Activated CD4-positive, alpha-beta memory T cell treated with anti-CD3 and anti-CD28 coated beads, Interleukin-2, amount 10 ng/mL, durations not matched to agents 7 days and 5 days (primary cell): ENCODE results near the gene FCGR2B. TPM values are rescaled to one million over a fixed set of nuclear protein-coding genes. Genes with fewer than 3 reads are reported as not detected.
"Not testable (repeated sequence)": the region's sequence is repeated elsewhere in the genome, so short reads cannot be mapped to it uniquely, and the experiment has no call there.

Experiments used
- CTCF ChIA-PET: fragments of 350-600 bp; sonication (Branson Sonifier 250); formaldehyde crosslinking; loops from one replicate; lab custom pipeline; 2021; ENCODE audit warnings: antibody characterized with exemption, inconsistent platforms; lab: Charles Lee
- POLR2A ChIA-PET: fragments of 350-600 bp; sonication (Branson Sonifier 250); formaldehyde crosslinking; loops from one replicate; lab custom pipeline; 2021; ENCODE audit warnings: antibody characterized with exemption; lab: Charles Lee
- DNase-seq: peaks from one replicate; pipeline ENCODE4 v3.0.0-alpha.2; 2020
- H3K27ac Mint-ChIP-seq: one replicate; pipeline ENCODE4 v1.8.0; 2021; ENCODE audit warnings: mild to moderate bottlenecking, mixed read lengths
- H3K27me3 Mint-ChIP-seq: one replicate; pipeline ENCODE4 v1.8.0; 2021; ENCODE audit warnings: mixed read lengths
- H3K36me3 Mint-ChIP-seq: one replicate; pipeline ENCODE4 v1.8.0; 2021; ENCODE audit warnings: low read depth, mixed read lengths
- H3K4me1 Mint-ChIP-seq: one replicate; pipeline ENCODE4 v1.8.0; 2021; ENCODE audit warnings: mixed read lengths
- H3K4me3 Mint-ChIP-seq: one replicate; pipeline ENCODE4 v1.8.0; 2021; ENCODE audit warnings: mild to moderate bottlenecking, mixed read lengths
- H3K9me3 Mint-ChIP-seq: one replicate; pipeline ENCODE4 v1.8.0; 2021; ENCODE audit warnings: mixed read lengths
- total RNA-seq, 2 experiments: library from RNA; stranded (reverse); gene quantifications; one replicate each; pipeline ENCODE4 v1.2.3, GENCODE V29; 2021

FCGR2B gene
- total RNA-seq, 2 experiments from 2014 or later: 0.18 to 0.25 TPM

DNA sequence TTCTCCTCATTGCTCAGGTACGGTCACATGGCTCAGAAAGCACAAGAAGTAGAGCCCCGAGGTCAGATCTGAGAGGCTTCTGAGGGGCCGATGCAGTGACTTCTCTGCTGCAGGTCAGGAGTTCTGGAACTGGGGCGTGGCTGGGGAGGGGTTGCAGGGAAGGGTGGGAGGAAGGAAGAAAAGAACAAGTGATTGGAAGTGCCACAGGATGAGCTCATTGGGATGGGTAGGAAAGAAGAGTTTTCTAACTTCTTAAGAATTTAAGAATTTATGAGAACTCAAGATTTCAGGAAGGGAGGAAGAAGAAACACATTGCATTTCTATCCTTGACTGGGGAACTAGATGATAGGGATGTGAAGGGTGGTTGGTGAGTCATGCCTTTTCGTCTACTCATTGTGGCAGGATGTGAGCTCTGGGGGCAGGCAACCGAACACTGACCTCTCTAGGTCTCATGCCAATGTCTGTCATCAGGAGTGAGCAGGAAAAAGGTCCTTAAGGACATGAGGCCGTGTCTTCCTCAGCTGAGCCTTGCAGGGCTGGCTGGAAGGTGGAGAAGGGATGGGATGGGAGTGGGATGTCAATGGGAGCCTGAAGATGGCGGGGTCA, 58.9 kb downstream of the FCGR2B start:
- H3K4me3 Mint-ChIP-seq: no peak overlapping the region
- H3K9me3 Mint-ChIP-seq: no peaks in the 10 kb centered on the region
- DNase-seq: peak; percentile 24
- peaks cover 40% of the 10 kb centered on the region for H3K4me1 Mint-ChIP-seq
- ChIA-PET POLR2A (interaction anchor here (1.2 kb wide), 1 partner anchor 17 kb away, joined by 3 read pairs; no protein-coding TSS in a partner anchor), CTCF (interaction anchor here (0.5 kb wide), 1 partner anchor 172 kb away, joined by 3 read pairs; no protein-coding TSS in a partner anchor)
- peaks cover 45% of the 10 kb centered on the region for H3K27me3 Mint-ChIP-seq
- no peak overlapping the region for H3K27ac Mint-ChIP-seq
- H3K36me3 Mint-ChIP-seq: no peaks in the 10 kb centered on the region

DNA sequence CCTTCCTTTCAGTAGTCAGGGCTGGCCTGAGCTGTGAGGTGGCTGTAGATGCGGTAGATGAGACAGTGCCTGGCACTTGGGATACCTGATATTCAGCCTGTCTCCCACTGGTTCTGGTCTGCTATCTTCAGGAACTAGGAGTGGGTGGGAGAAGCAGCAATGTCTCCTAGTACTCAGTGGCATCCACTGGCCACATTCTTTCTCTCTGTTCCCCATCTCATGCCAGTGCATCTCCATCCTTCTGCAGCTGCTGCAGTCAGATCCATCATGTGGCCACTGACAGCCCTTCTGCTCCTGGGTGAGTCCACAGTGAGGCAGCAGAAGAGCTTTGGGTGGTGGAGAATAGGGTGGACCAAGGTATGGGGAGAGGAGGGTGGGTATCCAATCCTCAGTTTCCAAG, 59.5 kb downstream of the FCGR2B start:
- no peak overlapping the region for H3K4me3 Mint-ChIP-seq
- no peaks in the 10 kb centered on the region for H3K36me3 Mint-ChIP-seq
- CTCF ChIA-PET: no interaction called here
- DNase-seq: no peak
- peaks cover 40% of the 10 kb centered on the region for H3K27me3 Mint-ChIP-seq
- POLR2A ChIA-PET: interaction anchor here (1.2 kb wide), 1 partner anchor 17 kb away, joined by 3 read pairs; no protein-coding TSS in a partner anchor
- peaks cover 41% of the 10 kb centered on the region for H3K4me1 Mint-ChIP-seq
- no peak overlapping the region for H3K27ac Mint-ChIP-seq
- H3K9me3 Mint-ChIP-seq: no peaks in the 10 kb centered on the region

DNA sequence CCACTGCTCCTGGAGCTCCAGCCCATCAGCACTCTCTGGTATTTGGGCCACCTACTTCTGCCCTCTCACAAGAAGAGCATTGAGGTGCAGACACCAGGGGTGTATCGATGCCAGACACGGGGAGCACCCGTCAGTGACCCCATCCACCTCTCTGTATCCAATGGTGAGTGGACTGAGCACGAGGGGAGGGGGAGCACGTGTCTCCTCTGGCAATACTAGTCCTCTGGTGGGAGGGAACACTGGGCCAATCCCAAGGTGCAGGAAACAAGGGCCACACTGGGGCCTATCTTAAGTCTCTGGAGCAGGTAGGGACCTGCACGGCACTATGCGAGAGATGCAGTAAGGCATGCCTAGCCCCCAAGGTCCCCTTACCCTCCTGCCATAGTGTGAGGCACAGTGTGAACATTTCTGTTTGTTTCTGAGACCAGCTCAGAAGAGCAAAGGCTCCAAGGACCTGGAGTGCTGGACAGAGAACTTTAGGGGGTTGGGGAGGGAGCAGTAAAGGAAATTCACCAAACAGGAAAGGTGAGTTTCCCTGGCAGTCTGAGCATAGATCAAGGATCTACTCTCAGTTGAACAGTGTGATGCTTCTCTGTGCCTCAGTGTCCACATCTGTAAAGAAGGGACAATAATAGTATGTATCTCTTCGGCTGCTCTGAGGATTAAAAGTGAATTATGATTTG, 60.7 kb downstream of the FCGR2B start:
- ChIA-PET CTCF (interaction anchor here (1.0 kb wide), 1 partner anchor 15 kb away, joined by 3 read pairs; no protein-coding TSS in a partner anchor), POLR2A (no interaction called here)
- no peak overlapping the region for H3K4me3 Mint-ChIP-seq
- no peaks in the 10 kb centered on the region for H3K9me3 Mint-ChIP-seq
- peaks cover 47% of the 10 kb centered on the region for H3K4me1 Mint-ChIP-seq
- H3K36me3 Mint-ChIP-seq: peaks cover 3% of the 10 kb centered on the region
- H3K27ac Mint-ChIP-seq: no peak overlapping the region
- DNase-seq: no peak
- peaks cover 45% of the 10 kb centered on the region for H3K27me3 Mint-ChIP-seq

DNA sequence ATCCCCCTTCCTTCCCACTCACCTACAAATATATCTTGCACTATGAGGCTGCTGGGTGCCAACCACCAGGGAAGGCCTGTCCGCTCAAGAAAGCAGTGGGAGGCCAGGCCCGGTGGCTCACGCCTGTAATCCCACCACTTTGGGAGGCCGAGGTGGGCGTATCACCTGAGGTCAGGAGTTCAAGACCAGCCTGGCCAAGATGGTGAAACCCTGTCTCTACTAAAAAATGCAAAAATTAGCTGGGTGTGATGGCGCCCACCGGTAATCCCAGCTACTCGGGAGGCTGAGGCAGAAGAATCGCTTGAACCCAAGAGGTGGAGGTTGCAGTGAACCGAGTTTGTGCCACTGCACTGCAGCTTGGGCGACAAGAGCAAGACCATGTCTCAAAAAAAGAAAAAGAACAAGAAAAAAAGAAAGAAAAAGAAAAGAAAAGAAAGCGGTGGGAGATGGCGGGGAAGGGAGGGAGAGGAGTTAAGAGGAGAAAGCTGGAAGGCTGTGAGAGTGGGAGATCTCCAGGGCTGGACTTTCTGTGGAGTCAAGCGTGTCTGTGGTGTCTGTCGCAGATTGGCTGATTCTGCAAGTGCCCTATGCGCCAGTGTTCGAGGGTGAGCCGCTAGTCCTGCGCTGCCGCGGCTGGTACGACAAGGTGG, 62.4 kb downstream of the FCGR2B start:
- peaks cover 56% of the 10 kb centered on the region for H3K4me1 Mint-ChIP-seq
- CTCF ChIA-PET: interaction anchor here (0.8 to 2.4 kb wide), 10 partner anchors 10 to 243 kb away, joined by 3 to 17 read pairs (median 6); no protein-coding TSS in a partner anchor

DNA sequence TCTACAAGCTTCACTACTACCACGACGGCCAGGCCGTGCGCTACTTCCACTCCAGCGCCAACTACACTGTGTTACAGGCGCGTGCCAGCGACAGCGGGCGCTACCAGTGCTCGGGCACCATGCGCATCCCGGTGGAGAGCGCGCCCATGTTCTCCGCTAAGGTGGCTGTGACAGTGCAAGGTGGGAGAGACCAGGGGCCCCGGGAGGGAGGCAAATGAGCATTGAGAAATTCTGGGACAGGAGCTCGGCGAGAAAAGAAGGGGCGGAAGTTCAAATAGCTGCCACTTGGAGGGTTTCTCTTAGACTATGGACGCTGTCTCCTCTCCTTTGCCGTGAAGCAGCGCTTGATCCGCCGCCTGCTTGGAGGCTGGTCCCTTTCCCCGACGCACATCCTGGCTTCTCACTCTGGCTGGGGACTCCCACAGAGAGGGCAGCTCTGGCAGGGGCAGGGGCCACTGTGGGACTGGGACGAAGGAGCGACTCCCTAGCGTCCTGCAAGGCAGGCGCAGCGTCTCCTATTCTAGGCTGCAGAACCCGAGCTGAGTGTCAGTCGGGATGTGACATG, 63.0 kb downstream of the FCGR2B start:
- peak overlapping the region; percentile 78 for H3K4me3 Mint-ChIP-seq
- peaks cover 59% of the 10 kb centered on the region for H3K27me3 Mint-ChIP-seq
- H3K36me3 Mint-ChIP-seq: peaks cover 3% of the 10 kb centered on the region
- H3K4me1 Mint-ChIP-seq: peaks cover 60% of the 10 kb centered on the region
- ChIA-PET CTCF (interaction anchor here (0.8 to 2.4 kb wide), 11 partner anchors 10 to 243 kb away, joined by 3 to 17 read pairs (median 6); partner anchors contain the start of gene DUSP12), POLR2A (interaction anchor here (0.6 to 3.8 kb wide), 6 partner anchors 11 to 412 kb away, joined by 3 to 23 read pairs (median 6); partner anchors contain the start of genes DUSP12 and SDHC)
- no peaks in the 10 kb centered on the region for H3K9me3 Mint-ChIP-seq
- DNase-seq: peak; percentile 39
- peak overlapping the region; percentile 56 for H3K27ac Mint-ChIP-seq

More for the DNA sequence above, 62.4 kb downstream of the FCGR2B start:
- Mint-ChIP-seq H3K4me3 (peak overlapping the region; percentile 78), H3K27ac (peak overlapping the region; percentile 56), H3K27me3 (peaks cover 54% of the 10 kb centered on the region)
- POLR2A ChIA-PET: interaction anchor here (0.6 to 3.8 kb wide), 5 partner anchors 11 to 411 kb away, joined by 3 to 23 read pairs (median 7); partner anchors contain the start of genes DUSP12 and SDHC
- H3K9me3 Mint-ChIP-seq, H3K36me3 Mint-ChIP-seq, DNase-seq: not testable (repeated sequence)

DNA sequence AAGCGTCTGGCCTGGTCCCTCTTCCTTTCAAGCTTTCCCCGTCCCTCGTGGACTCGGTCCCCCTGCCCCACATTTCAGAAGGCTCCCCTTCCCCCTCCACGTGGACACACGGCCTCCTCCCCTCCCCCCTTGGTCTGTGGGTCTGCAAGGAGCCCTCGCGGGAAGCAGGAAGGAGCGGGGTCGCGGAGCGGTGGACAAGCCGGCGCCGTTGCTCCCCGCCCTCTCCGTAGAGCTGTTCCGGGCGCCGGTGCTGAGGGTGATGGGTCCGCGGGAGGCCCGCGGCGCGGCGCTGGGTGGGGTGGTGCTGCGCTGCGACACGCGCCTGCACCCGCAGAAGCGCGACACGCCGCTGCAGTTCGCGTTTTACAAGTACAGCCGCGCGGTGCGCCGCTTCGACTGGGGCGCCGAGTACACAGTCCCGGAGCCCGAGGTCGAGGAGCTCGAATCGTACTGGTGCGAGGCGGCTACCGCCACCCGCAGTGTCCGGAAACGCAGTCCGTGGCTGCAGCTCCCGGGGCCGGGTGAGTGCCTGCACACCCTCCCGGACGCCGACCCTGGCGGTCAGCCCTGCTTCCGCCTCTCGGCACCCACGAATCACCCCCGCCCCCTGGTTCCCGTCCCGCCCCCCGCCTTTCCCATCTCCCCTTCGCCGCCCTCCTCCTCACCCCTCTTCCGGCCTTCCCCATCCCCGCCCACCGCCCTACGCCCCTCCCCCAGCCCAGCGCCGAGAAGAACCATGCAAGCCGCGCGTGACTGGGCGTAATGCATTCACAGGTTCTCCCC, 63.7 kb downstream of the FCGR2B start:
- peak overlapping the region; percentile 56 for H3K27ac Mint-ChIP-seq

DNA sequence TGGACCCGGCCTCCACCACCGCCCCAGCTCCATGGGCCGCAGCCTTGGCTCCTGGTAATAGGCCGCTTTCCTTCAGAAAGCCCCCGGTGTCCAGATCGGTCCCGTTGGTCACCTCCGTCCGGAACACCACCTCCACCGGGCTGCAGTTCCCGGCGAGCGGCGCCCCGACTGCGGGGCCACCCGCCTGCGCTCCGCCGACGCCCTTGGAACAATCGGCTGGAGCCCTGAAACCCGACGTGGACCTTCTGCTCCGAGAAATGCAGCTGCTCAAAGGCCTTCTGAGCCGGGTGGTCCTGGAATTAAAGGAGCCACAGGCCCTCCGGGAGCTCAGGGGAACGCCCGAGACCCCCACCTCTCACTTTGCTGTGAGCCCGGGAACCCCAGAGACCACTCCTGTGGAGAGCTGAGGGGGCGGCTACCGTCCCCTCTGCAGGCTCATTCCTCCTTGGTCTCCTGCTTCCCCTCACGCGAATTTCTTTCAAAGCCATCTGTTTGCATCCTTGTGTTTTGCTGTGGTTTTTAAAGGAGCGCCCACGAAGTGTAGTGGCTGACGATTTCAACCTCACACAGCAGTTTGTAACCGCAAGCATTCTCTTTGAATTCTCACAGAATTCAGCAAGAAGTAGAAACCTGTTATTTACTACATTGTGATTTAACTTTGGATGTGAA, 64.4 kb downstream of the FCGR2B start:
- Mint-ChIP-seq H3K27me3 (peaks cover 64% of the 10 kb centered on the region), H3K4me3 (peak overlapping the region; percentile 78), H3K36me3 (peaks cover 3% of the 10 kb centered on the region), H3K9me3 (no peaks in the 10 kb centered on the region), H3K27ac (peak overlapping the region; percentile 81), H3K4me1 (peaks cover 52% of the 10 kb centered on the region)
- peak; percentile 52 for DNase-seq
- CTCF ChIA-PET: interaction anchor here (0.9 to 2.4 kb wide), 9 partner anchors 8 to 245 kb away, joined by 3 to 17 read pairs (median 6); partner anchors contain the start of gene DUSP12
- POLR2A ChIA-PET: interaction anchor here (1.1 to 3.8 kb wide), 6 partner anchors 9 to 197 kb away, joined by 3 to 23 read pairs (median 6); partner anchors contain the start of gene DUSP12

More for the DNA sequence above, 63.7 kb downstream of the FCGR2B start:
- POLR2A ChIA-PET: interaction anchor here (0.6 to 3.8 kb wide), 8 partner anchors 10 to 413 kb away, joined by 3 to 23 read pairs (median 4); partner anchors contain the start of genes DUSP12 and SDHC
- Mint-ChIP-seq H3K9me3 (no peaks in the 10 kb centered on the region), H3K36me3 (peaks cover 3% of the 10 kb centered on the region), H3K27me3 (peaks cover 66% of the 10 kb centered on the region), H3K4me3 (peak overlapping the region; percentile 78), H3K4me1 (peaks cover 60% of the 10 kb centered on the region)
- CTCF ChIA-PET: interaction anchor here (0.8 to 2.4 kb wide), 12 partner anchors 9 to 244 kb away, joined by 3 to 17 read pairs (median 6); partner anchors contain the start of gene DUSP12
- DNase-seq: peak; percentile 74

Other genes with a start within 250 kb of the FCGR2B start
- gene FCGR2A, start 157.7 kb upstream of the FCGR2B start, total RNA-seq: under 1 TPM in 1 of 2 experiments, not detected in 1; 0.30 TPM
- gene HSPA6, start 138.6 kb upstream of the FCGR2B start, total RNA-seq: 1 to 10 TPM in 1 of 2 experiments, under 1 TPM in 1; 0.91 to 1.2 TPM
- under 1 TPM; 0.18 to 0.53 TPM for gene FCGR3A, start 113.3 kb upstream of the FCGR2B start, total RNA-seq
- not detected for gene FCGR3B, start 32.0 kb upstream of the FCGR2B start, total RNA-seq
- gene FCRLA, start 44.1 kb downstream of the FCGR2B start, total RNA-seq: not detected
- gene FCRLB, start 58.4 kb downstream of the FCGR2B start, total RNA-seq: under 1 TPM; 0.35 to 0.43 TPM
- 10 to 100 TPM; 23.4 to 23.5 TPM for gene DUSP12, start 86.6 kb downstream of the FCGR2B start, total RNA-seq
- gene ATF6, start 103.2 kb downstream of the FCGR2B start, total RNA-seq: 10 to 100 TPM; 19.3 TPM